Measurements from ENCODE around the gene SLC17A9.

SLC17A9 gene

GRCh38 chr20:62986257-62986800 is 33.8 kb downstream of the SLC17A9 start:
- FAIRE-seq, result no peak

GRCh38 chr20:62987114-62987513 is 34.6 kb downstream of the SLC17A9 start:
- FAIRE-seq, result no peak

- FAIRE-seq, result no peak
Measured at GRCh38 chr20:62989201-62989601, 36.7 kb downstream of the SLC17A9 start.

GRCh38 chr20:62990306-62990825 is 37.9 kb downstream of the SLC17A9 start:
- no peak for FAIRE-seq

- no peak for FAIRE-seq
Measured at GRCh38 chr20:62991196-62991807, 38.8 kb downstream of the SLC17A9 start.

- no peak for FAIRE-seq
Measured at GRCh38 chr20:62991863-62992262, 39.4 kb downstream of the SLC17A9 start.

GRCh38 chr20:62993856-62994494 is 41.5 kb downstream of the SLC17A9 start:
- FAIRE-seq, result no peak

- FAIRE-seq, result no peak
Measured at GRCh38 chr20:62994869-62995281, 42.4 kb downstream of the SLC17A9 start.

GRCh38 chr20:62995481-62995880 is 43.0 kb downstream of the SLC17A9 start:
- FAIRE-seq, result no peak

- FAIRE-seq, result no peak
Measured at GRCh38 chr20:62995898-62996595, 43.5 kb downstream of the SLC17A9 start.

- no peak for FAIRE-seq
Measured at GRCh38 chr20:62996596-62996982, 44.1 kb downstream of the SLC17A9 start.

GRCh38 chr20:62997417-62998035 is 45.0 kb downstream of the SLC17A9 start:
- FAIRE-seq, result no peak

- FAIRE-seq, result no peak
Measured at GRCh38 chr20:62998449-62998848, 45.9 kb downstream of the SLC17A9 start.

GRCh38 chr20:62999580-62999979 is 47.1 kb downstream of the SLC17A9 start:
- FAIRE-seq, result no peak

- no peak for FAIRE-seq
Measured at GRCh38 chr20:63000036-63000435, 47.5 kb downstream of the SLC17A9 start.

- FAIRE-seq, result no peak
Measured at GRCh38 chr20:63000958-63001357, 48.4 kb downstream of the SLC17A9 start.

GRCh38 chr20:63002511-63002910 is 50.0 kb downstream of the SLC17A9 start:
- no peak for FAIRE-seq

GRCh38 chr20:63003546-63003945 is 51.0 kb downstream of the SLC17A9 start:
- FAIRE-seq, result no peak

- no peak for FAIRE-seq
Measured at GRCh38 chr20:63004607-63005364, 52.3 kb downstream of the SLC17A9 start.

GRCh38 chr20:63005365-63005861 is 52.9 kb downstream of the SLC17A9 start:
- no peak for FAIRE-seq

- no peak for FAIRE-seq
Measured at GRCh38 chr20:63005862-63006539, 53.5 kb downstream of the SLC17A9 start.

Data from A204.1 (cell line).